K562 (cell line): ENCODE measurements around the gene COA5. TPM values are rescaled to one million over a fixed set of nuclear protein-coding genes. Genes with fewer than 3 reads are reported as not detected.

Source experiments
- ATAC-seq: fragments of 200-7000 bp; cut with Tn5 transposase; 3 replicates; pipeline ENCODE4 v1.9.1; 2020; ENCODE audit warnings: moderate library complexity
- BruUV-seq: library from RNA; stranded (reverse); fragments of 400-500 nt; replicated peaks from 2 replicates; lab custom pipeline; 2021; lab: Mats Ljungman, UMichigan
- CTCF ChIA-PET: fragments of 300-600 bp; formaldehyde crosslinking; extraction: SDS; loops from one replicate; lab custom pipeline; 2021; ENCODE audit warnings: low intra/inter-chr PET ratio; lab: Yijun Ruan, JAX
- POLR2A ChIA-PET: fragments of 300-600, 350-650 bp; sonication (Branson Sonifier 250); formaldehyde crosslinking; extraction: SDS; loops from one replicate; lab custom pipeline; 2021; ENCODE audit warnings: antibody characterized with exemption, inconsistent platforms; lab: Yijun Ruan, JAX
- DNase-seq, 4 experiments: peaks; one replicate each; pipeline versions ENCODE4 v3.0.0 to v3.0.0-alpha.2; 2011 to 2018; ENCODE audit warnings: low spot score in 3 of 4, mixed read lengths in 3 of 4; ENCODE audit errors: extremely low read depth in 1 of 4
- FAIRE-seq: peaks from 2 replicates; lab custom pipeline; 2011; peaks lifted over from hg19 to GRCh38; lab: Jason Lieb, UNC
- H2AFZ ChIP-seq: 2 replicates; pipeline ENCODE4 v1.6.0; 2011; ENCODE audit warnings: low read depth, low read length, control low read depth, inconsistent platforms
- H3K27ac ChIP-seq: fragments of 200-600 bp; 3 replicates; pipeline ENCODE4 v1.8.0; 2011; ENCODE audit warnings: low read depth, mild to moderate bottlenecking, control low read depth, inconsistent platforms, low read length, moderate library complexity, mixed read lengths; ENCODE audit errors: extremely low read depth
- H3K27me3 ChIP-seq, 2 experiments: fragments of 300-600 bp in 1 of 2; 2 replicates in 1 of 2; 3 replicates in 1 of 2; pipeline versions ENCODE4 v1.6.0 to v1.8.0; 2011; ENCODE audit warnings: inconsistent platforms in 2 of 2, low read length in 2 of 2, mild to moderate bottlenecking in 1 of 2, mixed read lengths in 1 of 2, moderate library complexity in 1 of 2; ENCODE audit not compliant: control insufficient read depth in 2 of 2, insufficient read depth in 2 of 2
- H3K36me3 ChIP-seq: fragments of 300-600 bp; 3 replicates; pipeline ENCODE4 v1.8.0; 2011; ENCODE audit warnings: mild to moderate bottlenecking, low read length, inconsistent platforms; ENCODE audit not compliant: control insufficient read depth, insufficient read depth
- H3K4me1 ChIP-seq, 2 experiments: fragments of 200-600 bp in 1 of 2; replicated peaks in 1 of 2; 2 replicates in 1 of 2; 3 replicates in 1 of 2; pipeline versions ENCODE4 v1.5.1 to v1.8.0; 2011; ENCODE audit warnings: inconsistent platforms in 2 of 2, low read length in 2 of 2, mild to moderate bottlenecking in 1 of 2, mixed read lengths in 1 of 2, moderate library complexity in 1 of 2; ENCODE audit not compliant: control insufficient read depth in 2 of 2, insufficient read depth in 2 of 2
- H3K4me2 ChIP-seq: 2 replicates; pipeline ENCODE4 v1.6.1; 2011; ENCODE audit warnings: low read length, control low read depth, inconsistent platforms, mixed read lengths; ENCODE audit not compliant: insufficient read depth
- H3K4me3 ChIP-seq: fragments of 200-600 bp; sonication (generic), shearing (Covaris generic); 2 replicates; pipeline ENCODE4 v1.5.1; 2016; ENCODE audit warnings: control low read depth, inconsistent platforms
- H3K79me2 ChIP-seq: fragments of 200-600 bp; 3 replicates; pipeline ENCODE4 v1.8.0; 2011; ENCODE audit warnings: low read length, inconsistent platforms; ENCODE audit not compliant: control insufficient read depth, insufficient read depth
- H3K9ac ChIP-seq, 2 experiments: 2 replicates each; pipeline versions ENCODE4 v1.6.0 to v1.6.1; 2011; ENCODE audit warnings: low read depth in 2 of 2, low read length in 2 of 2, control low read depth in 1 of 2, inconsistent platforms in 1 of 2, mild to moderate bottlenecking in 1 of 2, mixed read lengths in 1 of 2; ENCODE audit not compliant: insufficient read depth in 1 of 2
- H3K9me1 ChIP-seq: one replicate; pipeline ENCODE4 v1.6.0; 2011; ENCODE audit warnings: inconsistent platforms, mild to moderate bottlenecking, low read length, moderate library complexity; ENCODE audit not compliant: control insufficient read depth, insufficient read depth
- H3K9me3 ChIP-seq: replicated peaks from 2 replicates; pipeline ENCODE4 v1.5.1; 2011; ENCODE audit warnings: low read depth, low read length, inconsistent platforms; ENCODE audit not compliant: control insufficient read depth, insufficient read depth
- H4K20me1 ChIP-seq: replicated peaks from 2 replicates; pipeline ENCODE4 v1.6.1; 2011; ENCODE audit warnings: low read length, inconsistent platforms, mixed read lengths; ENCODE audit not compliant: control insufficient read depth, insufficient read depth
- CEBPG ChIP-seq, 3 experiments: fragments of 200-800 bp in 1 of 3; sonication (Bioruptor generic) in 1 of 3; sonication (generic) in 1 of 3; formaldehyde crosslinking in 1 of 3; IDR thresholded peaks in 2 of 3; conservative IDR thresholded peaks in 1 of 3; 2 replicates each; pipeline versions ENCODE4 v1.6.1 to v1.8.0; 2016 to 2022; ENCODE audit warnings: missing compliant biosample characterization in 2 of 3, missing genetic modification characterization in 2 of 3, mild to moderate bottlenecking in 1 of 3, missing genetic modification reagents in 1 of 3
- GATA2 ChIP-seq: sonication (generic); formaldehyde crosslinking; IDR thresholded peaks from 2 replicates; pipeline ENCODE4 v1.4.0; 2020; ENCODE audit warnings: mild to moderate bottlenecking, missing genetic modification reagents
- HNRNPUL1 ChIP-seq: fragments of 200-400 bp; formaldehyde crosslinking; IDR thresholded peaks from 2 replicates; pipeline ENCODE4 v1.6.1; 2017; ENCODE audit warnings: low read length
- ILK ChIP-seq: fragments of 450-650 bp; IDR thresholded peaks from 2 replicates; pipeline ENCODE4 v1.6.1; 2016; ENCODE audit warnings: missing genetic modification characterization, low read depth, mild to moderate bottlenecking, missing compliant biosample characterization, moderate library complexity, borderline replicate concordance
- MECOM ChIP-seq: fragments of 250-450 bp; sonication (Bioruptor Pico); IDR thresholded peaks from 2 replicates; pipeline ENCODE4 v1.8.0; 2022; ENCODE audit warnings: inconsistent platforms
- NFATC3 ChIP-seq: fragments of 450-650 bp; IDR thresholded peaks from 2 replicates; pipeline ENCODE4 v1.6.1; 2017; ENCODE audit warnings: mild to moderate bottlenecking
- PRMT5 ChIP-seq: sonication (generic); formaldehyde crosslinking; IDR thresholded peaks from 2 replicates; pipeline ENCODE4 v1.5.0; 2020; ENCODE audit warnings: missing genetic modification reagents
- RFX1 ChIP-seq: fragments of 450-650 bp; IDR thresholded peaks from 2 replicates; pipeline ENCODE4 v1.6.1; 2016; ENCODE audit warnings: mild to moderate bottlenecking, moderate library complexity
- ZNF586 ChIP-seq: fragments of 450-650 bp; formaldehyde crosslinking; conservative IDR thresholded peaks from 2 replicates; pipeline ENCODE4 v1.4.0; 2020; ENCODE audit warnings: mild to moderate bottlenecking, moderate library complexity
- WGBS: fragments of 100-300 bp; shearing (Covaris generic); methylation state at CpG from one replicate; pipeline ENCODE4 v1.1.6; 2016; ENCODE audit warnings: low coverage, mixed read lengths; ENCODE audit not compliant: insufficient coverage; ENCODE audit errors: missing lambda C conversion rate; 5-methylcytosine and 5-hydroxymethylcytosine counted together
- in situ Hi-C: fragments of 300-500 bp; cut with MboI; formaldehyde crosslinking; loops from 4 replicates; pipeline ENCODE4 v1.15.0; 2018; ENCODE audit warnings: inconsistent platforms, mixed read lengths
- intact Hi-C: fragments of 100-400 bp; cut with micrococcal nuclease; formaldehyde crosslinking; loops from 2 replicates; pipeline ENCODE4 v1.14.2; 2022
- polyA plus RNA-seq, 8 experiments: library from polyadenylated mRNA; depleted of rRNA in 4 of 8; stranded (reverse) in 5 of 8; unstranded in 3 of 8; fragments of >200 nt; fragmentation: Nextera tagmentation in 2 of 8; fragmentation: Illumina TruSeq in 1 of 8; extraction: Ambion mirVana in 2 of 8; extraction: Trizol in 1 of 8; gene quantifications; 2 replicates each; pipeline versions ENCODE4 v1.2.1 to v1.2.3, GENCODE V29; 2011 to 2014; ENCODE audit warnings: inconsistent platforms in 1 of 8, missing spikeins in 1 of 8
- total RNA-seq, 7 experiments: library from RNA; depleted of rRNA in 6 of 7; stranded (reverse); fragments of >200 nt in 6 of 7; fragmentation: Illumina TruSeq in 2 of 7; extraction: Trizol in 2 of 7; gene quantifications; 2 replicates each; pipeline versions ENCODE4 v1.2.1 to v1.2.3, GENCODE V29; 2011 to 2021; ENCODE audit warnings: low replicate concordance in 1 of 7
- TF ChIP-seq, protein P1 (sequence below): sonication (generic); formaldehyde crosslinking; IDR thresholded peaks from 2 replicates; pipeline ENCODE4 v1.9.0; 2022; ENCODE audit warnings: mild to moderate bottlenecking, missing genetic modification reagents
- TF ChIP-seq, protein P2 (sequence below), 3 experiments: IDR thresholded peaks in 2 of 3; conservative IDR thresholded peaks in 1 of 3; 2 replicates each; pipeline ENCODE4 v1.5.1; 2011 to 2012; ENCODE audit warnings: low read length in 3 of 3, mild to moderate bottlenecking in 3 of 3, control low read depth in 2 of 3, improper control_type of control experiment in 1 of 3, inconsistent platforms in 1 of 3, low read depth in 1 of 3, mixed read lengths in 1 of 3, moderate library complexity in 1 of 3; ENCODE audit not compliant: insufficient read depth in 2 of 3

COA5 gene
- total and polyA plus RNA-seq, 9 of the 15 experiments (the other 6 are each of a cell fraction or from before 2014, with no cell fraction given), result 17.9 to 77.6 (median 33.4) TPM

DNA sequence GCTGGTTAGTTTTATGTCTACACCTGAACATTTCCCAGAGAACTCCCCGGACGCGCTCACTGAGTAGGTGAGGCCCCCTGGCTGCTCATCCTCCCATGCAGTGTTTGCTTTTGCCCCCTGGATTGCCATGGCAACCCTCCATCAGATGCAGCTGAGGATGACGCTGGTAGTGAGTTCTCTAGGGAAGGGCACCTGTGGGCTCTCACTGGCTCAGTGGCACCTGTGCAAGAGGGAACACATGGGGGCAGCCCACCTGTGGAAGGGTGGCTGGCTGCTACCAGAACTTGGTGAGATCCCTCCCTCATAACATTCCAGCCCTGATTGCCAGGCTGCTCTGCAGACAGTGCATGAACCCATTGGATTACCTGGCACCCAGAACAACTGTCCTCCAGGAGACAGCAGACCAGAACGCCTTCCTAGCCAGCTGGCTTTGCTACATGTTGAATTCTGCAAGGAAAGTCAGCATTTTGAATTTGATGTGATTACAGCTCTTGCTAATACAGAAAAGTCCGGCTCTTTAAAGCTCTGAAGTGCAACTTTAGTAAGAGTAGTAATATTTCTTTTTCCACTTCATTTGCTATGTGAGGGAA lies 21.7 kb downstream of the COA5 start:
- peak; percentile 51 for TF ChIP-seq RFX1
- no peak for TF ChIP-seq HNRNPUL1
- no peak for TF ChIP-seq PRMT5 (CRISPR knock-in tag)
- TF ChIP-seq, protein P1, sequence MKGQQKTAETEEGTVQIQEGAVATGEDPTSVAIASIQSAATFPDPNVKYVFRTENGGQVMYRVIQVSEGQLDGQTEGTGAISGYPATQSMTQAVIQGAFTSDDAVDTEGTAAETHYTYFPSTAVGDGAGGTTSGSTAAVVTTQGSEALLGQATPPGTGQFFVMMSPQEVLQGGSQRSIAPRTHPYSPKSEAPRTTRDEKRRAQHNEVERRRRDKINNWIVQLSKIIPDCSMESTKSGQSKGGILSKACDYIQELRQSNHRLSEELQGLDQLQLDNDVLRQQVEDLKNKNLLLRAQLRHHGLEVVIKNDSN (CRISPR knock-in tag), result no peak
- H3K4me3 ChIP-seq, result no peak overlapping the region
- FAIRE-seq (no peak), DNase-seq (no peak), ATAC-seq (no peak)
- in situ Hi-C loops (no loop called here), intact Hi-C loops (no loop called here)
- H3K4me2 ChIP-seq, result no peak overlapping the region
- H3K36me3 ChIP-seq, result peaks cover 9% of the 10 kb centered on the region; the same call in 2 of the 3 replicates
- CTCF ChIA-PET, result no interaction called here
- H3K4me1 ChIP-seq, result peaks cover 0 to 3% of the 10 kb centered on the region in 2 experiments; a peak in 1 of 5 replicates
- H3K27ac ChIP-seq, result no peak overlapping the region
- no peaks in the 10 kb centered on the region for H3K9me3 ChIP-seq
- H3K27me3 ChIP-seq, result no peaks in the 10 kb centered on the region
- H2AFZ ChIP-seq, result no peak overlapping the region
- no peak overlapping the region for H3K9ac ChIP-seq
- no TSS peak for BruUV-seq
- 84% methylated on average over 6 of the region's 6 CpGs for WGBS
- H4K20me1 ChIP-seq, result no peaks in the 10 kb centered on the region; the same call in 1 of the 2 replicates
- no peaks in the 10 kb centered on the region for H3K79me2 ChIP-seq
- POLR2A ChIA-PET, result no interaction called here
- no peaks in the 10 kb centered on the region for H3K9me1 ChIP-seq

DNA sequence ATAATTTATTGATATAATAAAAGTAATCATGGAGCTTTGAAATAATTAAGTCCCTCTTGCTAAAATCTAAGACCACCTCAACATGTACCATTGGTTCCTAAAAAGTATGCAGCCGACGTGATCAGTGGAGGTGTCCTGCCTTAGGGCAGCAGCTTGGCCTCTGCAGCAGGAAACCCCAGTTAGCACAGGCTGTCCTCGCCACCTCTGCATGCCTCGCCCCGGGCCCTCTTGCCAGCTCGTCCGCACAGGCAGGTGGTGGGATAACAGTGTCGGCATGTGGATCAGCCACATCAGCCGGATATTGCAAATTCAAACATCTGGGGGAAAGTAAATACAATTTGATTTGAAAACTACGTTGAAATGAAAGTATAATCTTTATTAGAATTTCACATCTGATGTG lies 22.9 kb downstream of the COA5 start:
- no peak for FAIRE-seq
- BruUV-seq, result no TSS peak

More for the DNA sequence above, 22.9 kb downstream of the COA5 start:
- CTCF ChIA-PET, result no interaction called here
- intact Hi-C loops, result no loop called here
- Histone ChIP-seq H4K20me1 (no peaks in the 10 kb centered on the region; the same call in 1 of the 2 replicates), H2AFZ (no peak overlapping the region), H3K9ac (peak overlapping the region in 1 of 2 experiments; percentile 29; a peak in 1 of 4 replicates), H3K4me2 (no peak overlapping the region), H3K9me3 (no peaks in the 10 kb centered on the region), H3K4me3 (no peak overlapping the region), H3K36me3 (peaks cover 9% of the 10 kb centered on the region; the same call in 2 of the 3 replicates), H3K27me3 (no peaks in the 10 kb centered on the region), H3K4me1 (peaks cover 0 to 3% of the 10 kb centered on the region in 2 experiments; a peak in 1 of 5 replicates), H3K27ac (no peak overlapping the region), H3K79me2 (no peaks in the 10 kb centered on the region), H3K9me1 (no peaks in the 10 kb centered on the region)
- POLR2A ChIA-PET, result interaction anchor here (0.6 to 1.1 kb wide), 4 partner anchors 23 to 493 kb away, joined by 3 read pairs; partner anchors contain the start of gene UNC50
- 87% methylated on average over 10 of the region's 10 CpGs for WGBS
- DNase-seq, result no peak
- TF ChIP-seq NFATC3 (no peak), CEBPG (CRISPR knock-in tag; IDR thresholded peaks at IDR 0.05) (no peak), CEBPG (tag; conservative IDR thresholded peaks at IDR 0.05 in 1 of 2, IDR thresholded peaks at IDR 0.05 in 1 of 2) (no peak), ILK (tag) (no peak), GATA2 (CRISPR knock-in tag) (no peak), ZNF586 (CRISPR knock-in tag) (no peak), MECOM (CRISPR knock-in tag) (no peak)
- TF ChIP-seq, protein P2, sequence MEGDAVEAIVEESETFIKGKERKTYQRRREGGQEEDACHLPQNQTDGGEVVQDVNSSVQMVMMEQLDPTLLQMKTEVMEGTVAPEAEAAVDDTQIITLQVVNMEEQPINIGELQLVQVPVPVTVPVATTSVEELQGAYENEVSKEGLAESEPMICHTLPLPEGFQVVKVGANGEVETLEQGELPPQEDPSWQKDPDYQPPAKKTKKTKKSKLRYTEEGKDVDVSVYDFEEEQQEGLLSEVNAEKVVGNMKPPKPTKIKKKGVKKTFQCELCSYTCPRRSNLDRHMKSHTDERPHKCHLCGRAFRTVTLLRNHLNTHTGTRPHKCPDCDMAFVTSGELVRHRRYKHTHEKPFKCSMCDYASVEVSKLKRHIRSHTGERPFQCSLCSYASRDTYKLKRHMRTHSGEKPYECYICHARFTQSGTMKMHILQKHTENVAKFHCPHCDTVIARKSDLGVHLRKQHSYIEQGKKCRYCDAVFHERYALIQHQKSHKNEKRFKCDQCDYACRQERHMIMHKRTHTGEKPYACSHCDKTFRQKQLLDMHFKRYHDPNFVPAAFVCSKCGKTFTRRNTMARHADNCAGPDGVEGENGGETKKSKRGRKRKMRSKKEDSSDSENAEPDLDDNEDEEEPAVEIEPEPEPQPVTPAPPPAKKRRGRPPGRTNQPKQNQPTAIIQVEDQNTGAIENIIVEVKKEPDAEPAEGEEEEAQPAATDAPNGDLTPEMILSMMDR (IDR thresholded peaks at IDR 0.05 in 2 of 3, conservative IDR thresholded peaks at IDR 0.05 in 1 of 3; ENCODE audit: insufficient read depth in 2 of 3, low read depth in 1 of 3, low read length in 3 of 3), result no peak
- in situ Hi-C loops, result no loop called here
- no peak for ATAC-seq
